ENCODE measurements around the gene ARRB2. TPM values are rescaled to one million over a fixed set of nuclear protein-coding genes. Genes with fewer than 3 reads are reported as not detected.
A peak's percentile ranks its signal among the peaks of the same experiment; 100 is the strongest.
"Not testable (repeated sequence)": the region's sequence is repeated elsewhere in the genome, so short reads cannot be mapped to it uniquely, and the experiment has no call there.

ARRB2 gene
- total RNA-seq, 1 donor from 2014 or later, result 34.9 TPM

- H3K4me3 Mint-ChIP-seq, result peak overlapping the region; percentile 65
- H3K4me1 Mint-ChIP-seq, result peaks cover 11% of the 10 kb centered on the region
- no peak for TF ChIP-seq CTCF (IDR thresholded peaks at IDR 0.05; ENCODE audit: unreplicated experiment)
- H3K9me3 Mint-ChIP-seq, result no peaks in the 10 kb centered on the region
- no peak overlapping the region for H3K27ac Mint-ChIP-seq
- no peak for DNase-seq (ENCODE audit: low spot score in 2 of 2, unreplicated experiment in 2 of 2)
- no peaks in the 10 kb centered on the region for H3K36me3 Mint-ChIP-seq
- H3K27me3 Mint-ChIP-seq (ENCODE audit: low read depth), result no peaks in the 10 kb centered on the region
These were observed 1.3 kb downstream of the ARRB2 start for GRCh38 chr17:4711661-4712181.

- H3K36me3 Mint-ChIP-seq, result peaks cover 3% of the 10 kb centered on the region
- no peak overlapping the region for H3K27ac Mint-ChIP-seq
- peaks cover 11% of the 10 kb centered on the region for H3K4me1 Mint-ChIP-seq
- no peaks in the 10 kb centered on the region for H3K27me3 Mint-ChIP-seq (ENCODE audit: low read depth)
- no peak for DNase-seq (ENCODE audit: low spot score in 2 of 2, unreplicated experiment in 2 of 2)
- no peaks in the 10 kb centered on the region for H3K9me3 Mint-ChIP-seq
- no peak overlapping the region for H3K4me3 Mint-ChIP-seq
- no peak for TF ChIP-seq CTCF (IDR thresholded peaks at IDR 0.05; ENCODE audit: unreplicated experiment)
These were observed 2.1 kb downstream of the ARRB2 start for GRCh38 chr17:4712526-4712925.

- H3K9me3 Mint-ChIP-seq; H3K27ac Mint-ChIP-seq; H3K4me3 Mint-ChIP-seq; H3K27me3 Mint-ChIP-seq (ENCODE audit: low read depth); DNase-seq (ENCODE audit: low spot score in 2 of 2, unreplicated experiment in 2 of 2): not testable (repeated sequence)
- peaks cover 12% of the 10 kb centered on the region for H3K4me1 Mint-ChIP-seq
- peaks cover 10% of the 10 kb centered on the region for H3K36me3 Mint-ChIP-seq
These were observed 4.1 kb downstream of the ARRB2 start for GRCh38 chr17:4714340-4715062.

- Mint-ChIP-seq H3K4me1 (peaks cover 11% of the 10 kb centered on the region), H3K4me3 (no peak overlapping the region), H3K27me3 (ENCODE audit: low read depth) (no peaks in the 10 kb centered on the region), H3K9me3 (no peaks in the 10 kb centered on the region), H3K36me3 (peaks cover 13% of the 10 kb centered on the region), H3K27ac (no peak overlapping the region)
- no peak for DNase-seq (ENCODE audit: low spot score in 2 of 2, unreplicated experiment in 2 of 2)
- no peak for TF ChIP-seq CTCF (IDR thresholded peaks at IDR 0.05; ENCODE audit: unreplicated experiment)
These were observed 4.8 kb downstream of the ARRB2 start for GRCh38 chr17:4715063-4715744.

GRCh38 chr17:4716081-4716480 lies 5.6 kb downstream of the ARRB2 start:
- DNase-seq (ENCODE audit: low spot score in 2 of 2, unreplicated experiment in 2 of 2), result no peak
- no peaks in the 10 kb centered on the region for H3K9me3 Mint-ChIP-seq
- H3K27me3 Mint-ChIP-seq (ENCODE audit: low read depth), result no peaks in the 10 kb centered on the region
- no peak for TF ChIP-seq CTCF (IDR thresholded peaks at IDR 0.05; ENCODE audit: unreplicated experiment)
- no peak overlapping the region for H3K4me3 Mint-ChIP-seq
- no peak overlapping the region for H3K27ac Mint-ChIP-seq
- H3K36me3 Mint-ChIP-seq, result peaks cover 20% of the 10 kb centered on the region
- H3K4me1 Mint-ChIP-seq, result peaks cover 9% of the 10 kb centered on the region

GRCh38 chr17:4717791-4718190 lies 7.4 kb downstream of the ARRB2 start:
- H3K36me3 Mint-ChIP-seq, result peaks cover 21% of the 10 kb centered on the region
- no peaks in the 10 kb centered on the region for H3K27me3 Mint-ChIP-seq (ENCODE audit: low read depth)
- no peak overlapping the region for H3K4me3 Mint-ChIP-seq
- H3K4me1 Mint-ChIP-seq, result peaks cover 11% of the 10 kb centered on the region
- H3K27ac Mint-ChIP-seq, result no peak overlapping the region
- no peak for DNase-seq (ENCODE audit: low spot score in 2 of 2, unreplicated experiment in 2 of 2)
- no peaks in the 10 kb centered on the region for H3K9me3 Mint-ChIP-seq
- no peak for TF ChIP-seq CTCF (IDR thresholded peaks at IDR 0.05; ENCODE audit: unreplicated experiment)

Data from mesothelial cell of epicardium (in vitro differentiated cells).